ENCODE results near the gene GARS1. TPM values are rescaled to one million over a fixed set of nuclear protein-coding genes. Genes with fewer than 3 reads are reported as not detected.

The GARS1 gene
- total and polyA plus RNA-seq, 2 donors (not counting 1 experiment from before 2014, with no cell fraction given), result 322 to 669 TPM

- Histone ChIP-seq H3K4me1 (ENCODE audit: control insufficient read depth, extremely low read depth, insufficient read depth, low read length) (no peaks in the 10 kb centered on the region), H3K9me3 (ENCODE audit: control insufficient read depth, insufficient read depth, low read depth, low read length) (no peaks in the 10 kb centered on the region), H3K4me2 (ENCODE audit: extremely low read depth, insufficient read depth, low read length) (no peak within 1 kb of the TSS), H3K9ac (ENCODE audit: insufficient read depth, low read length) (no peak within 1 kb of the TSS), H3K27me3 (ENCODE audit: control insufficient read depth, insufficient read depth, low read length) (peaks cover 61% of the 10 kb centered on the region), H2AFZ (ENCODE audit: low read length) (no peak within 1 kb of the TSS), H3K4me3 (replicated peaks in 1 of 4; ENCODE audit: control extremely low read depth in 1 of 4, insufficient read depth in 1 of 4, low read depth in 3 of 4, low read length in 4 of 4) (peak within 1 kb of the TSS in 1 of 4 experiments; percentile 7), H3K27ac (ENCODE audit: insufficient read depth, low read length) (no peak within 1 kb of the TSS), H4K20me1 (ENCODE audit: control insufficient read depth, extremely low read depth, insufficient read depth, low read length) (no peaks in the 10 kb centered on the region), H3K36me3 (ENCODE audit: control insufficient read depth, insufficient read depth, low read length) (no peaks in the 10 kb centered on the region), H3K79me2 (ENCODE audit: control insufficient read depth, insufficient read depth, low read length) (no peaks in the 10 kb centered on the region)
- no peak for TF ChIP-seq EZH2 (IDR thresholded peaks at IDR 0.05; ENCODE audit: low read length, missing control alignments)
- TF ChIP-seq CTCF (conservative IDR thresholded peaks at IDR 0.05 in 1 of 2, IDR thresholded peaks at IDR 0.05 in 1 of 2; ENCODE audit: low read depth in 1 of 2, low read length in 2 of 2), result peak in 1 of 2 donors; percentile 12
- DNase-seq (ENCODE audit: low read depth in 2 of 2), result no peak
Measured at GRCh38 chr7:30682212-30683083, 87.8 kb downstream of the GARS1 start, which contains the start of gene CRHR2. TSS of gene CRHR2 (minus strand) at chr7:30682456. CDS start at chr7:30682280, 176 bp downstream.

DNA sequence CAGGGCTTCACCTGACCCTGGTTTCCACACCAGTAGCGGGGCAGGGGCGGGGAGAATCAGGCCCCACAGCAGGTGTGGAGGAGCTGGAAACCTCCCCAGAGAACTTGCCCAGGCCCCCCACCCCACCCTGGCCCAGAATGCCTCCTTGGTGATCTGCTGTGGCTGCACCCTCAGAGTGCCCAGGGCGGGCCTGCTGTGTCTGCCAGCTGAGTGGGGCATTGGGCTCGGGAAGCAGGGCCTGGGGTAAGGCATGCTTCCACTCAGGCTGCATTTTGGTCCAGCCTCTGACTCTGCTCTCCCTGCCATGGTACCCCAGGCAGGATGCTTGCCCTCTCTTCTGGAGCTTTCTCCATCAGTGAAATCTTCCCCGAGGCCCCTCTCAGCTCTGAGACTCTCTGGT lies 88.6 kb downstream of the GARS1 start:
- no peak overlapping the region for H3K4me2 ChIP-seq (ENCODE audit: extremely low read depth, insufficient read depth, low read length)
- no peaks in the 10 kb centered on the region for H3K36me3 ChIP-seq (ENCODE audit: control insufficient read depth, insufficient read depth, low read length)
- no peaks in the 10 kb centered on the region for H3K9me3 ChIP-seq (ENCODE audit: control insufficient read depth, insufficient read depth, low read depth, low read length)
- H2AFZ ChIP-seq (ENCODE audit: low read length), result no peak overlapping the region
- no peak for DNase-seq (ENCODE audit: low read depth in 2 of 2)
- H3K4me1 ChIP-seq (ENCODE audit: control insufficient read depth, extremely low read depth, insufficient read depth, low read length), result no peaks in the 10 kb centered on the region
- H3K27ac ChIP-seq (ENCODE audit: insufficient read depth, low read length), result no peak overlapping the region
- TF ChIP-seq EZH2 (IDR thresholded peaks at IDR 0.05; ENCODE audit: low read length, missing control alignments) (no peak), CTCF (conservative IDR thresholded peaks at IDR 0.05 in 1 of 2, IDR thresholded peaks at IDR 0.05 in 1 of 2; ENCODE audit: low read depth in 1 of 2, low read length in 2 of 2) (no peak)
- H4K20me1 ChIP-seq (ENCODE audit: control insufficient read depth, extremely low read depth, insufficient read depth, low read length), result no peaks in the 10 kb centered on the region
- H3K79me2 ChIP-seq (ENCODE audit: control insufficient read depth, insufficient read depth, low read length), result no peaks in the 10 kb centered on the region
- peaks cover 58% of the 10 kb centered on the region for H3K27me3 ChIP-seq (ENCODE audit: control insufficient read depth, insufficient read depth, low read length)
- H3K9ac ChIP-seq (ENCODE audit: insufficient read depth, low read length), result no peak overlapping the region
- H3K4me3 ChIP-seq (replicated peaks in 1 of 4; ENCODE audit: control extremely low read depth in 1 of 4, insufficient read depth in 1 of 4, low read depth in 3 of 4, low read length in 4 of 4), result no peak overlapping the region

Other genes starting within 250 kb of the GARS1 start
- 6.9 and 7.3 TPM in 2 replicates for gene NOD1, start 116.1 kb upstream of the GARS1 start, total RNA-seq
- gene NOD1, start 116.1 kb upstream of the GARS1 start, polyA plus RNA-seq, result 2.8 and 3.3 TPM in 2 replicates
- 24.6 and 33.1 TPM in 2 replicates for gene GGCT, start 90.0 kb upstream of the GARS1 start, total RNA-seq
- 21.6 and 23.2 TPM in 2 replicates for gene GGCT, start 90.0 kb upstream of the GARS1 start, polyA plus RNA-seq
- not detected in 2 replicates for gene CRHR2, start 87.6 kb downstream of the GARS1 start, total RNA-seq
- not detected in 2 replicates for gene CRHR2, start 87.6 kb downstream of the GARS1 start, polyA plus RNA-seq
- gene INMT, start 157.3 kb downstream of the GARS1 start, total RNA-seq, result 17.5 and 75.8 TPM in 2 replicates
- gene INMT, start 157.3 kb downstream of the GARS1 start, polyA plus RNA-seq, result 37.0 and 237 TPM in 2 replicates
- 4.1 and 6.1 TPM in 2 replicates for gene MINDY4, start 176.5 kb downstream of the GARS1 start, total RNA-seq
- 3.9 and 6.3 TPM in 2 replicates for gene MINDY4, start 176.5 kb downstream of the GARS1 start, polyA plus RNA-seq

Measured in fibroblast of lung (primary cell).